ENCODE results near the gene FCGR2B.
"Not testable (repeated sequence)": the region's sequence is repeated elsewhere in the genome, so short reads cannot be mapped to it uniquely, and the experiment has no call there.

- TF ChIP-seq POLR2A (IDR thresholded peaks at IDR 0.05; ENCODE audit: insufficient read depth in 1 of 2, low read depth in 2 of 2, low read length in 2 of 2); ZFP36L1 (CRISPR knock-in tag; IDR thresholded peaks at IDR 0.05); HDAC2 (CRISPR knock-in tag; IDR thresholded peaks at IDR 0.05); PRPF4 (IDR thresholded peaks at IDR 0.05; ENCODE audit: low read depth, low read length, poor library complexity, severe bottlenecking); POLR2G (IDR thresholded peaks at IDR 0.05; ENCODE audit: low read depth, low read length); TBL1XR1 (IDR thresholded peaks at IDR 0.05; ENCODE audit: borderline replicate concordance, low read length, partially characterized antibody); EZH2 (conservative IDR thresholded peaks at IDR 0.05; ENCODE audit: low read depth, low read length); ZNF180 (CRISPR knock-in tag; IDR thresholded peaks at IDR 0.05; ENCODE audit: borderline replicate concordance, low read depth): not testable (repeated sequence)
These were observed 26.0 kb upstream of the FCGR2B start for GRCh38 chr1:161636976-161637375.
